GM20431 (cell line): Measurements from ENCODE around the gene LRRC4C.
"Not testable (repeated sequence)": the region's sequence is repeated elsewhere in the genome, so short reads cannot be mapped to it uniquely, and the experiment has no call there.

Experiments
- in situ Hi-C: fragments of 300-500 bp; cut with MseI, MboI; formaldehyde crosslinking; loops from one replicate; pipeline ENCODE4 v1.15.0; 2020; ENCODE audit warnings: low sequenced_read_pairs; ENCODE audit not compliant: unreplicated experiment

Gene LRRC4C

GRCh38 chr11:40230821-40231220, 1228.6 kb downstream of the LRRC4C start:
- in situ Hi-C loops = no loop called here

GRCh38 chr11:40228662-40229061, 1230.8 kb downstream of the LRRC4C start:
- in situ Hi-C loops = no loop called here

GRCh38 chr11:40227730-40228129, 1231.7 kb downstream of the LRRC4C start:
- in situ Hi-C loops = no loop called here

GRCh38 chr11:40226654-40227053, 1232.8 kb downstream of the LRRC4C start:
- in situ Hi-C loops = no loop called here

GRCh38 chr11:40223596-40224330, 1235.7 kb downstream of the LRRC4C start:
- in situ Hi-C loops = no loop called here

- in situ Hi-C loops = no loop called here
Observed at GRCh38 chr11:40219401-40219800, 1240.1 kb downstream of the LRRC4C start.

GRCh38 chr11:40215556-40215955, 1243.9 kb downstream of the LRRC4C start:
- in situ Hi-C loops = no loop called here

- in situ Hi-C loops = no loop called here
Observed at GRCh38 chr11:40207416-40207815, 1252.0 kb downstream of the LRRC4C start.

- in situ Hi-C loops = no loop called here
Observed at GRCh38 chr11:40204228-40204627, 1255.2 kb downstream of the LRRC4C start.

GRCh38 chr11:40203606-40204005, 1255.8 kb downstream of the LRRC4C start:
- in situ Hi-C loops = no loop called here

GRCh38 chr11:40202589-40203270, 1256.7 kb downstream of the LRRC4C start:
- in situ Hi-C loops = no loop called here

GRCh38 chr11:40192590-40192989, 1266.9 kb downstream of the LRRC4C start:
- in situ Hi-C loops = not testable (repeated sequence)

GRCh38 chr11:40190294-40190693, 1269.2 kb downstream of the LRRC4C start:
- in situ Hi-C loops = no loop called here

GRCh38 chr11:40188848-40189247, 1270.6 kb downstream of the LRRC4C start:
- in situ Hi-C loops = no loop called here

- in situ Hi-C loops = no loop called here
Observed at GRCh38 chr11:40187295-40187694, 1272.2 kb downstream of the LRRC4C start.

- in situ Hi-C loops = no loop called here
Observed at GRCh38 chr11:40186437-40187263, 1272.8 kb downstream of the LRRC4C start.

- in situ Hi-C loops = no loop called here
Observed at GRCh38 chr11:40185793-40186192, 1273.7 kb downstream of the LRRC4C start.

GRCh38 chr11:40183073-40184064, 1276.1 kb downstream of the LRRC4C start:
- in situ Hi-C loops = no loop called here

- in situ Hi-C loops = no loop called here
Observed at GRCh38 chr11:40179541-40179940, 1279.9 kb downstream of the LRRC4C start.

GRCh38 chr11:40178470-40178869, 1281.0 kb downstream of the LRRC4C start:
- in situ Hi-C loops = no loop called here
